Measurements from ENCODE around the gene RAD51B. TPM values are rescaled to one million over a fixed set of nuclear protein-coding genes. Genes with fewer than 3 reads are reported as not detected.
A peak's percentile ranks its signal among the peaks of the same experiment; 100 is the strongest.

The RAD51B gene
- polyA plus RNA-seq, 1 donor (not counting 4 experiments of a cell fraction or from before 2014, with no cell fraction given), result 13.3 TPM

DNA sequence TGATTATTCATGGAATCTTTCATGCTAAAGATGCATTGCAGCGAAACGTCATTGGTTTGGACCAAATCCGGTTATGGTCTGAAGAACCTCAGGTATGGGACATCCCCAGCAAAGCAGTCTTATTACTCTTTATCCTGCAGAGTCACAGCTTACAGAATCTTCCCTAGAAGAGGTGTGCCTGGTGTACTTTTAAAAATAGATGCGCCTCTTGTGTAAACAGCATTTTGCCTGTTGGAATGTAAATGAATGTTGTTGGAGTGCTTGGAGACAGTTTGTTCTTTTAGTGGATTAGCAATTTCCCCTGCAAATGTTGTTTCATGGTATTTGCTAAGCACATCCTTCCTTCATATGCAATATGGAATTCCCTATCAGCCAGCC lies 730.7 kb downstream of the RAD51B start:
- Histone ChIP-seq H3K27me3 (ENCODE audit: control insufficient read depth, extremely low read depth, insufficient read depth, low read length) (no peaks in the 10 kb centered on the region), H3K9me3 (ENCODE audit: control insufficient read depth, low read depth, low read length) (no peaks in the 10 kb centered on the region), H4K20me1 (ENCODE audit: control insufficient read depth, extremely low read depth, insufficient read depth, low read length) (no peaks in the 10 kb centered on the region), H2AFZ (ENCODE audit: control insufficient read depth, low read length) (no peak overlapping the region), H3K4me1 (ENCODE audit: control insufficient read depth, extremely low read depth, insufficient read depth, low read length) (peaks cover 92% of the 10 kb centered on the region), H3K4me3 (ENCODE audit: control insufficient read depth in 2 of 3, extremely low read depth in 1 of 3, insufficient read depth in 2 of 3, low read depth in 1 of 3, low read length in 3 of 3) (no peak overlapping the region), H3K27ac (ENCODE audit: control insufficient read depth, insufficient read depth, low read length) (peak overlapping the region; percentile 22), H3K4me2 (ENCODE audit: control insufficient read depth, extremely low read depth, insufficient read depth, low read depth, low read length) (no peak overlapping the region), H3K79me2 (ENCODE audit: control insufficient read depth, insufficient read depth, low read length) (no peaks in the 10 kb centered on the region), H3K9me1 (ENCODE audit: control insufficient read depth, extremely low read depth, insufficient read depth, low read length) (no peaks in the 10 kb centered on the region), H3K36me3 (ENCODE audit: control insufficient read depth in 2 of 2, extremely low read depth in 1 of 2, insufficient read depth in 2 of 2, low read length in 2 of 2) (no peaks in the 10 kb centered on the region), H3K9ac (ENCODE audit: control insufficient read depth, extremely low read depth, insufficient read depth, low read length) (no peak overlapping the region)
- TF ChIP-seq, protein P1, sequence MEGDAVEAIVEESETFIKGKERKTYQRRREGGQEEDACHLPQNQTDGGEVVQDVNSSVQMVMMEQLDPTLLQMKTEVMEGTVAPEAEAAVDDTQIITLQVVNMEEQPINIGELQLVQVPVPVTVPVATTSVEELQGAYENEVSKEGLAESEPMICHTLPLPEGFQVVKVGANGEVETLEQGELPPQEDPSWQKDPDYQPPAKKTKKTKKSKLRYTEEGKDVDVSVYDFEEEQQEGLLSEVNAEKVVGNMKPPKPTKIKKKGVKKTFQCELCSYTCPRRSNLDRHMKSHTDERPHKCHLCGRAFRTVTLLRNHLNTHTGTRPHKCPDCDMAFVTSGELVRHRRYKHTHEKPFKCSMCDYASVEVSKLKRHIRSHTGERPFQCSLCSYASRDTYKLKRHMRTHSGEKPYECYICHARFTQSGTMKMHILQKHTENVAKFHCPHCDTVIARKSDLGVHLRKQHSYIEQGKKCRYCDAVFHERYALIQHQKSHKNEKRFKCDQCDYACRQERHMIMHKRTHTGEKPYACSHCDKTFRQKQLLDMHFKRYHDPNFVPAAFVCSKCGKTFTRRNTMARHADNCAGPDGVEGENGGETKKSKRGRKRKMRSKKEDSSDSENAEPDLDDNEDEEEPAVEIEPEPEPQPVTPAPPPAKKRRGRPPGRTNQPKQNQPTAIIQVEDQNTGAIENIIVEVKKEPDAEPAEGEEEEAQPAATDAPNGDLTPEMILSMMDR (optimal IDR thresholded peaks at IDR 0.05 in 1 of 3, IDR thresholded peaks at IDR 0.05 in 1 of 3, conservative IDR thresholded peaks at IDR 0.05 in 1 of 3; ENCODE audit: extremely low read depth in 1 of 3, insufficient read depth in 2 of 3, low read length in 3 of 3), result no peak
- TF ChIP-seq EZH2 (IDR thresholded peaks at IDR 0.05; ENCODE audit: low read length), result no peak
- DNase-seq (ENCODE audit: low read depth, low spot score) (no peak), FAIRE-seq (no peak)
- dilution Hi-C loops (cut with MboI; ENCODE audit: extremely low pct_ligation_motif_present, low sequenced_read_pairs), result no loop called here

DNA sequence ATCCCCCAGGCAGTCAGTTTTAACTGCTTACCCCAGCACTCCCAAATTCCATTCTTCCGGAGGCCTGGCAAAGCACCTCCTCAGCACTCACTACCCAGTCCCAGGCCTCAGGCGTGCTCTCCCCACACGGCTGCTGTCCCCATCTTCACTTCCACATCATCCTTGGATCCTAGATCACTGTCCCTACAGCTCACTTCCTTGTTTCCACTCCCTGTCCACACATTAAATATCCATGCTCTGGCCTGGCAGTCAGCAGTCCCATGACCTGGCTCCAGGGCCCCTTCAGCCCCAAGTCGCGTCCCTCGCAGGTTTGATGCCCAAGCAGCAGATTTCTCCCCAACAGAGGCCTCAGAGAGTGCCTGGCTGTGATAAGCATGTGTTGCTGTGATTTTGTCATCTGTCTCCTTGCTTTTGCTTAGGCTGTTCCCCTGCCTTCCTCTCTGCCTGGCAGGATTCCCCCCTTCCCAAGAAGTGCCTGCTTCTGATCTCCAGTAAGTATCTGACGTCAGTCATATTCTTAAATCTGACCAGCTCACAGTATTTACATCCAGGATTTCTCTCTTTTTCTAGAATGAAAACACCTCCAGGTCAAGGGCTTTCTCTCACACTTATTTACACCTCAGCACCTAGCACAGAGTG lies 731.6 kb downstream of the RAD51B start:
- H4K20me1 ChIP-seq (ENCODE audit: control insufficient read depth, extremely low read depth, insufficient read depth, low read length), result no peaks in the 10 kb centered on the region
- no peaks in the 10 kb centered on the region for H3K27me3 ChIP-seq (ENCODE audit: control insufficient read depth, extremely low read depth, insufficient read depth, low read length)
- no peaks in the 10 kb centered on the region for H3K9me3 ChIP-seq (ENCODE audit: control insufficient read depth, low read depth, low read length)
- TF ChIP-seq EZH2 (IDR thresholded peaks at IDR 0.05; ENCODE audit: low read length), result no peak
- TF ChIP-seq, protein P1 (optimal IDR thresholded peaks at IDR 0.05 in 1 of 3, IDR thresholded peaks at IDR 0.05 in 1 of 3, conservative IDR thresholded peaks at IDR 0.05 in 1 of 3; ENCODE audit: extremely low read depth in 1 of 3, insufficient read depth in 2 of 3, low read length in 3 of 3), result no peak
- peak overlapping the region; percentile 35 for H3K9ac ChIP-seq (ENCODE audit: control insufficient read depth, extremely low read depth, insufficient read depth, low read length)
- H3K27ac ChIP-seq (ENCODE audit: control insufficient read depth, insufficient read depth, low read length), result peak overlapping the region; percentile 22
- no peaks in the 10 kb centered on the region for H3K36me3 ChIP-seq (ENCODE audit: control insufficient read depth in 2 of 2, extremely low read depth in 1 of 2, insufficient read depth in 2 of 2, low read length in 2 of 2)
- H3K4me3 ChIP-seq (ENCODE audit: control insufficient read depth in 2 of 3, extremely low read depth in 1 of 3, insufficient read depth in 2 of 3, low read depth in 1 of 3, low read length in 3 of 3), result no peak overlapping the region
- FAIRE-seq (no peak), DNase-seq (ENCODE audit: low read depth, low spot score) (no peak)
- H3K4me1 ChIP-seq (ENCODE audit: control insufficient read depth, extremely low read depth, insufficient read depth, low read length), result peaks cover 86% of the 10 kb centered on the region
- no peaks in the 10 kb centered on the region for H3K79me2 ChIP-seq (ENCODE audit: control insufficient read depth, insufficient read depth, low read length)
- peak overlapping the region; percentile 15 for H2AFZ ChIP-seq (ENCODE audit: control insufficient read depth, low read length)
- no peak overlapping the region for H3K4me2 ChIP-seq (ENCODE audit: control insufficient read depth, extremely low read depth, insufficient read depth, low read depth, low read length)
- dilution Hi-C loops (cut with MboI; ENCODE audit: extremely low pct_ligation_motif_present, low sequenced_read_pairs), result no loop called here
- no peaks in the 10 kb centered on the region for H3K9me1 ChIP-seq (ENCODE audit: control insufficient read depth, extremely low read depth, insufficient read depth, low read length)

Data from keratinocyte (primary cell).